ENCODE results near the gene AKT1. TPM values are rescaled to one million over a fixed set of nuclear protein-coding genes. Genes with fewer than 3 reads are reported as not detected.
A peak's percentile ranks its signal among the peaks of the same experiment; 100 is the strongest.
"Not testable (repeated sequence)": the region's sequence is repeated elsewhere in the genome, so short reads cannot be mapped to it uniquely, and the experiment has no call there.

The AKT1 gene
- total RNA-seq, 1 experiment from 2014 or later = 224 TPM

- no peak for DNase-seq (ENCODE audit: low spot score)
- in situ Hi-C loops (cut with HindIII; ENCODE audit: low sequenced_read_pairs) = no loop called here
These were observed 28.5 kb downstream of the AKT1 start for GRCh38 chr14:104766863-104767633.

- in situ Hi-C loops (cut with HindIII; ENCODE audit: low sequenced_read_pairs) = no loop called here
- no peak for DNase-seq (ENCODE audit: low spot score)
These were observed 29.2 kb downstream of the AKT1 start for GRCh38 chr14:104766256-104766862.

GRCh38 chr14:104765517-104765916, 30.0 kb downstream of the AKT1 start:
- in situ Hi-C loops (cut with HindIII; ENCODE audit: low sequenced_read_pairs) = no loop called here
- no peak for DNase-seq (ENCODE audit: low spot score)

- in situ Hi-C loops (cut with HindIII; ENCODE audit: low sequenced_read_pairs) = no loop called here
- no peak for DNase-seq (ENCODE audit: low spot score)
These were observed 36.3 kb downstream of the AKT1 start for GRCh38 chr14:104758981-104759969.

- in situ Hi-C loops (cut with HindIII; ENCODE audit: low sequenced_read_pairs) = no loop called here
- DNase-seq (ENCODE audit: low spot score) = no peak
These were observed 37.7 kb downstream of the AKT1 start for GRCh38 chr14:104757681-104758392.

GRCh38 chr14:104757238-104757585, 38.3 kb downstream of the AKT1 start:
- in situ Hi-C loops (cut with HindIII; ENCODE audit: low sequenced_read_pairs) = no loop called here
- DNase-seq (ENCODE audit: low spot score) = no peak

GRCh38 chr14:104756477-104757237, 38.9 kb downstream of the AKT1 start:
- no peak for DNase-seq (ENCODE audit: low spot score)
- in situ Hi-C loops (cut with HindIII; ENCODE audit: low sequenced_read_pairs) = no loop called here

- no peak for DNase-seq (ENCODE audit: low spot score)
- in situ Hi-C loops (cut with HindIII; ENCODE audit: low sequenced_read_pairs) = no loop called here
These were observed 39.9 kb downstream of the AKT1 start for GRCh38 chr14:104755621-104756020.

GRCh38 chr14:104754213-104754851, 41.2 kb downstream of the AKT1 start:
- no peak for DNase-seq (ENCODE audit: low spot score)
- in situ Hi-C loops (cut with HindIII; ENCODE audit: low sequenced_read_pairs) = no loop called here

- DNase-seq (ENCODE audit: low spot score) = no peak
- in situ Hi-C loops (cut with HindIII; ENCODE audit: low sequenced_read_pairs) = no loop called here
These were observed 41.9 kb downstream of the AKT1 start for GRCh38 chr14:104753528-104754212.

GRCh38 chr14:104752735-104753527, 42.6 kb downstream of the AKT1 start, which contains the start of gene SIVA1:
Gene SIVA1, plus strand, starts transcription at chr14:104753147. Its CDS starts 55 bp downstream, at chr14:104753202.
- DNase-seq (ENCODE audit: low spot score) = peak; percentile 99
- in situ Hi-C loops (cut with HindIII; ENCODE audit: low sequenced_read_pairs) = no loop called here

GRCh38 chr14:104752423-104752734, 43.2 kb downstream of the AKT1 start:
- in situ Hi-C loops (cut with HindIII; ENCODE audit: low sequenced_read_pairs) = no loop called here
- no peak for DNase-seq (ENCODE audit: low spot score)

- DNase-seq (ENCODE audit: low spot score) = no peak
- in situ Hi-C loops (cut with HindIII; ENCODE audit: low sequenced_read_pairs) = no loop called here
These were observed 43.8 kb downstream of the AKT1 start for GRCh38 chr14:104751539-104752422.

- DNase-seq (ENCODE audit: low spot score); in situ Hi-C loops (cut with HindIII; ENCODE audit: low sequenced_read_pairs): not testable (repeated sequence)
These were observed 44.8 kb downstream of the AKT1 start for GRCh38 chr14:104750753-104751057.

- in situ Hi-C loops (cut with HindIII; ENCODE audit: low sequenced_read_pairs) = no loop called here
- DNase-seq (ENCODE audit: low spot score) = no peak
These were observed 45.3 kb downstream of the AKT1 start for GRCh38 chr14:104750056-104750752.

Data from G401 (cell line).